Measurements from ENCODE around the gene ATP5ME.
"Not testable (repeated sequence)": the region's sequence is repeated elsewhere in the genome, so short reads cannot be mapped to it uniquely, and the experiment has no call there.

ATP5ME gene

DNA sequence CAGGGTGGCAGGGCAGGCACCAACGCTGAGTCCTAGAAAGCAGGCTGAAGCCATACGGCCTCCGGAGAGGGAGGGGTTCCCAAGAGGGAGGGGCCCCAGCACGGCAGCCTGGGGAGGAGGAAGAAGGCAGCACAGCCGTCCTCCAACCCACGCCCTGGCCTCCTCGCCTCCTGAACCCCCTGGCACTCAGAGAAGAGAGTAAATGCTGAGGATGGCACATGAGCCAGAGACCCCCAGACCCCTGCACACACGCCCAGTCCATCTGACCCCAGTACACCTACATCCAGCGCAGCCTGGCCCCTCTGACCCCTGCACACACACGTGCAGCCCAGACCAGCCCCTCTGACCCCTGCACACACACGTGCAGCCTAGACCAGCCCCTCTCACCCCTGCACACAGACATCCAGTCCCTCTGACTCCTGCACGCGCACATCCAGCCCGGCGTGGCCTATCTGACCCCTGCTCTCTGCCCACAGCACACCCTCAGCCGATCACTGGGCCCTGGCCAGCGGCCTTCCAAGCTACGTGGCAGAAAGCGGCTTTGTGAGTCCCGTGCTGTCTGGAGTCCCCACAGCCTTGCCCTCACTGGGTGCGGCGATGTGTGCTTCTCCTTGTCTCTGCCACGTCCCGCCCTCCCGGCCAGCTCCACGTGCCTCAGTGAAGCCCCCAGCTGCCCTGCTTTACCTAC, 18.5 kb downstream of the ATP5ME start:
- DNase-seq (ENCODE audit: low spot score), result no peak

DNA sequence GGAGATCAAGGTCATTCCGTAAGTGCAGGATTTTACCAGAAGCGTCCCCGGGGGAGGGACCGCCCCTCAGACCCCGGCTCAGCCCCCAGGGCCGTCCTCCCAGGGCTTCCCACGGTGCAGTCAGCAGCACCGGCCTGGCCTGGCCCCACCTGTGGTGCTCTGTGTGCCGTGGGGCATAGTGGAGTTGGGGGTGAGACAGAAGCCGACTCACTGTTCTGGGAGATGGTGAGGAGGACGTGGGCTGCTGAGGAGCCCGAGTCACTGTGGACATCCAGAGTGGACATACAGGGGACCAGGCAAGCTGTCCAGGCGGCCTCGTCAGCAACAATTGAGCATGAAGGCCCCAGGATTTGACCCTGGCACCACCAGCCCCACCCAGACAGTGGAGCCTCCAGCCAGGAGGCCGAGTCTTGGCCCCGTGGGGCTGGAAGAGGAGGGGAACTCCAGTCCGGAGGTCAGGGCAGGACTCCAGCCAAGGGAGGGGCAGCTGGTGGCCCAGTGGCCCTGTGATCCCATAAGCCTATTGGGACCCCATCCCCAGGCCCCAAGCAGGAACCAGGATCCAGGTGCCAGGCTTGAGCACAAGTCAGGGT, 19.1 kb downstream of the ATP5ME start:
- DNase-seq (ENCODE audit: low spot score), result no peak

DNA sequence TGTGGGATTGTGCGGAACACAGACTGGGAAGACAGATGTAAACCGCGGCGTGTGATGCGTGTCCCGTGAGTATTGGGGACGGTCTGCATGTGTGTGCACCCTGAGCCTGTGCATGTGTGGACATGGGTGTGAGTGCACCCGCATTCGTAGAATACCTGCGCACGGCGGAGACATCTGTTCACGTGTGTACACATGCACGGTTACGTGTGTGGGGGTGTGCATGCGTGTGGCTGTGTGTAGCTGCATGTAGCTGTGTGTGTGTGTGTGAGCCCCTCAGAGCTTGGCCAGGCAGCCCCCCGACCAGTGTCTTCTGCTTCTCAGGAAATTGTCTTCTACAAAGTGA, 19.6 kb downstream of the ATP5ME start:
- no peak for DNase-seq (ENCODE audit: low spot score)

DNA sequence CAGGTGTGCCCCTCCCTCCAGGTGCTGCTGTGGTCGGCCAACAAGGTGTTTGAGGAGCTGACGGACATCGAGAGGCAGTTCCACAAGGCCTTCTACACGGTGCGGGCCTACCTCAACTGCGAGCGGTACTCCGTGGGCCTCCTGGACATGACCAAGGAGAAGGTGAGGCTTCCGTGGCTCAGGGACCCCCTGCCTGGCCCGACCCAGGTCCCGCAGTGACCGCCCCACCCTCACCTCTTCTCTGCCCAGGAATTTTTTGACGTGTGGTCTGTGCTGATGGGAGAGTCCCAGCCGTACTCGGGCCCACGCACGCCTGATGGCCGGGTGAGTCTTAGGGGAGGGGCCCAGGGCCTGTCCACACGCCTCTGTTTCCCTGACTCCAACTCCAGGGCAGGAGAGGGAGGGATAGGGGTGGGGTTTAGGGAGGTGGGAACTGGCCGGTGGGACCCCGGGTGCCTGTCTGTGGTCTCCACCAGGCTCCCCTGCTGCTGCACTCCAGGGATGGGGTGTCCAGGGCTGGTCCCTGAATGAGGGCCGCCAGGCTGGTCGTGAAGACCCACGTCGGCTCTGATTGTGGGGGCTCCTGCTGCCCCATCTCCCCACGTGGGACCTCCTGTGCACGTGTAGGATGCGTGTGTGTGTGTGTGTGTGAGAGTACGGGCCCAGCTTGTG, 20.1 kb downstream of the ATP5ME start:
- DNase-seq (ENCODE audit: low spot score), result no peak

DNA sequence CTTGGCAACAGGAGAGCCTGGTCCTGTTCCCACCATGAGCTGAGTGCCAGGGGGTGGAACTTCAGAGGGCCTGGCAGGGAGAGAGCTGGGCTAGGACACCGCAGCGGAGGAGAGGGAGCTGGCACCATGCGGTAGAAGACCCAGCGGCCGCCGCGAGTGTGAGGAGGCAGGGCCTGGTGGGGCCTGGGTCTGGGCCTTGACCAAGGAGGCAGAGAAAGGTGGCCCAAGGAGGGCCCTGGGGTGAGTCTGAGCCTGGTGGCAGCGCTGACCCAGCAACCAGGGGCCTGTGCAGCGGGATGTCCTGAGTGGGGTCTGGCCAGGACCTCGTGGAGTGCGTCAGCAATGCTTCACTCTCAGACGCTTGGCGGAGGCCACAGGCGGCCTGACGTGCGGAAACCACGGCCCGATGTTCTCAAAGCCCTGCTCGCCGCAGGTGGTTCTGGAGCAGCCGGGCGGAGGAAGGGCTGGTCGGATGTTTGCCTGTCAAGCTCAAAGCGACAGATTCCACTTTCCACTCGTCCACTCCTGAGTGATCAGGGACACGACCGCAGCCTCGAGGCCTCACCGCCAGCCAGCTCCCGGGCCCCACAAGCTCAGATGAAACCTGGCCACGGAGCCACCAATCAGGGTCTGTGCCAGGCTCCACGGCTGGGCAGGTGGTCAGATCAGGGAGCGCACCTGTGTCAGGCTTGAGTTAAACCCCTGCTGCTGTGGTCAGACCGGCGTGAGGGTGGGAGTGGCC, 20.8 kb downstream of the ATP5ME start:
- DNase-seq (ENCODE audit: low spot score), result no peak

DNA sequence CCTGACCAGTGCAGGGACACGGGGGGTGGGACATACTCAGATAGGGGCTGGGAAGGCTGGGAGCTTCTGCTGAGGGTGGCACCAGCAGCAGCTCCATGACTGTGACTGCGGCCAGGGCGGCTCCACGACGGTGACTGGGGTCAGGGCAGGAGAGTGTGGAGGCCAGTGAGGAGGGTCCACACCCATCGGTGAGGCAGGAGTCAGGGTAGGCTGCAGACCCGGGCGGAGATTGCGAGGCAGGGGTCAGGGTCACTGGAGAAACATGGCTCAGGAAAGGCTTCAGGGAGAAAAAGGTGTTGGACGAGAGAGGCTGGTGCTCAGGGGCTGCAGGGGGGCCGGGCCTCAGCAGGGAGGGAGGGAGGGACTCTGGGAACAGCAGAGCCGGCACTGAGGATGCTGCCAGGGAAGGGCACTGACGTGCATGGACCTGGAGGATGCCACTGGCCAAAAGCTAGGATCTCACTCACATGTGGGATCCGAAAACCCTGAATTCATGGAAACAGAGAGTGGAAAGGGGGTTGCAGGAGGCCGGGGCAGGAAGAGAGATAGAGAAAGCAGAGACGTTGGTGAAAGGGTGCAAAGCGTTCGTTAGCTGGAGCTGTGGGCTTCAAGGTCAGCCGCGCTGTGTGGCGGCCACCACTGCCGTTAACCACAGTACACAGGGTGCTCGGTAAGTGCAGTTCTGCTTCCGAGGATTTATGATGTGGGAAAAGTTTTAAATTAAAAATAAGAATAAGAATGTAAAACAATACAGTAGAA, 22.0 kb downstream of the ATP5ME start:
- DNase-seq (ENCODE audit: low spot score), result no peak

DNA sequence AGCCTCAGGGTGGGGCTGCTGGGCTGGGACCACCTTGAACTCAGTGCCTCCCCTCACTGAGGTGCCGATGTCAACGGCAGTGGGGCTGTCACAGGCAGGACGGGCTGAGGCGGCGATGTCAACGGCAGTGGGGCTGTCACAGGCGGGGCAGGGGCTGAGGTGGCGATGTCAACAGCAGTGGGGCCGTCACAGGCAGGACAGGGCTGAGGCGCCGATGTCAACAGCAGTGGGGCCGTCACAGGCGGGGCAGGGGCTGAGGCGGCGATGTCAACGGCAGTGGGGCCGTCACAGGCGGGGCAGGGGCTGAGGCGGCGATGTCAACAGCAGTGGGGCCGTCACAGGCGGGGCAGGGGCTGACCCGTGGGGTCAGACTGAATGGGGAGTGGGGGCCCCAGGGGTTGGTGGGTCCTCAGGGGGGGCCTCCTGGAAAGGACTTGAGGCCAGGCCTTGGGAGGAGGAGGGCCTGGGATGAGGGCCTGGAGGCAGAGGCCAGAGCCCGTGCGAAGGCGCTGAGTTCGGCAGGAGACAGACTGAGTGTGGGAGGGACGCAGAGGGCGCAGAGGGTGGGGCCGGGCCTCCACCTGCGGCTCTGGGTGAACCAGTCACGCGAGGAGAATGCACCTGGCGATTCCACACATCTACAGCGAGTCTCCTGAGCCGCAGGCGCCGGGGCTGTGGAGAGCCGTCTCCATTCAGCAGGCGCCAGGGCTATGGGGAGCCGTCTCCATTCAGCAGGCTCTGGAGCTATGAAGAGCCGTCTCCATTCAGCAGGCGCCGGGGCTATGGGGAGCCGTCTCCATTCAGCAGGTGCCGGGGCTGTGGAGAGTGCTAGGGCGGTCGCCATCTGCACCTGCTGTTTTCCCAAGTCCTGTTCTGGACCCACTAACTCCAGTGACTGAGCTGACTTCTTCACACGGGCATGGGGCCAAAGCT, 22.9 kb downstream of the ATP5ME start:
- no peak for DNase-seq (ENCODE audit: low spot score)

DNA sequence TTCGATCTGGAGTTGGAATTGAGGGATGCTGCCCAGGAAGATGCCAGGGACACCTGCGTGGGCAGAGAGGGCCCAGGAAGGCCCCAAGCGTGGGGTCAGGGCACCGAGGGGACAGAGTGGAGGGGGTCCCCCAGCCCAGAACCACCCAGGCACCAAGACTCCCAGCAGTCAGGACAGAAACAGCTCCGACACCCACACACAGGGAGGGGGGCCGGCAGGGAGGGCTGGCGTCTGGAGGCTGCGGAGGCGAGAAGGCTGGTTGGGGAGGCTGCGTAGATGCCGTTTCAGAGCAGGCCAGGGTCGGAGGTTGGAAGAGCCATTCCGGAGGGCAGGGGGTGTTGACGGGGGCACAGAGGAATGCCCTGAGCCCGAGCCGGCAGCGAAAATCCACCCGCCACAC, 23.6 kb downstream of the ATP5ME start:
- no peak for DNase-seq (ENCODE audit: low spot score)

DNA sequence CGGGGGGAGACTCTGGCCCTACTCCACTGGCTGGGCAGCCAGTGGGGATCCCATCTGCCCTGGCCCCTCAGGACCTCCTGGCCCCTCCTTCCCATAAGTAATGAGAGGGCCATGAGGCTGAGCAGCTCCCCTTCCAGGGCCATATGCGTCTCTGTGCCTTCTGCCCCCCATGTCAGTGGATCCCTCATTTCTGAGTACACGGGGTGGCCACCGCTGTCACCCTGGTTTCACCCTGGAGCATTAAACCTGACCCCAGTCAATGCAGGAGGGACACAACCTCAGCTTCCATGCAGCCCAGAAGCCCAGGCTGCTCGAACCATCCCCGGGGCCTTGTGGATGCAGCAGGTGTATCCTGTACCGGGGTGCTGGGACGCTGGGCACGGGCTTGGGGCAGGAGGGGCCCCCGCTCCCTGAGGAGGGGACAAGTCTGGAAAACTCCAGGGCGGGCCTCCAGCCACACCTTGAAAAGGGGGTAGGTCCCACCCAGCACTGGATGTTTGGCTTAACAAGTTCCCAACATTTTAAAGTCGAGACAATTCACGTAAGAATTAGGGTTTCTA, 24.2 kb downstream of the ATP5ME start:
- DNase-seq (ENCODE audit: low spot score), result no peak

DNA sequence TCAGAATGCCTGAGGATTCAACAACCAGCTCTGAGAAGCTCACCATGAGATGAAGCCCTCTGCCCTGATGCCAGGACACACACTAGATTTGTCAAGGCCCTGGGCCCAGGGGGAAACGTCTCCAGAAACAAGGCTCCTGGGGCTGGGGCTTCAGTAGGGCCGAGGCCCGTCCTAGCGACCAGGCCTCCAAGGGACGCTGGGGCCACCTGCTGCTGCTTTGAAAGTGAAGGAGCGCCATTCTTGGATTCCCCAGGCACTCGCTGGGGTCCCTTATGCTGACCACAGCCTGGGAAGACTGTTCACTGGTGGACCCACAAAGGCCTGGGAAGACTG, 24.8 kb downstream of the ATP5ME start:
- DNase-seq (ENCODE audit: low spot score), result no peak

DNA sequence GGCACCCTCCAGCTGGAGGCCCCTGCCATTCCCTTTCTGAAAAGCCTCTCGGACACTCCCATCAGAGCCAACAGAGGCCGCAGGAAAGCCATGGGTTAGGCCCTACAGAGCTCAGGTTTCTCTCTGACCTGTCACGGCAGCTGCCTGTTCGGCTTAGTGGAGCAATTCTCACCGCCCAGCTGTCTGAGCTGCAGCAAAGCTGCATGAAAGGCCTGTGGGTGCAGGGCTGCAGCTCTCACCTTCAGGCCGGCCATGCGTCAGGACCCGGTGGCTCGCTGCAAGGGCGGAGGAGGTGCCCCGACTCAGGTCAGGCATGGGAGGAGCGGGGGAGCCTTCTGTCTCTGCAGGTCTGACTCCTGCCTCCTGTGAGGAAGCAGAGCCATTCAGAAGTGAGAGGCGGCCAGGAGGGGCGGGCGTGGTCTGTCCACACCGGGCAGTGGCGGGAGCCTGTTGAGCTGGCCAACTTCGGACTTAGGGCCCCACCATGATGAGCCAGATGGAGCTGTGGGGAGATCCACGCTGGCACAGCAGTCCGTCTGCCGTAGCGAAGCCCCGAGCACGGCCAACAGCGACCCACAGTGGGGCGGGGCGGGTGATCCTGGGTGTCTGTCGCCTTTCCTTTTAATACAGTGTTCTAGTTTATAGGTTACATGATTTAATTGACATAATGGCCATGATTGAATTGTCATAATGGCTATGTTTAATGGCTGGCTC, 25.3 kb downstream of the ATP5ME start:
- peak; percentile 71 for DNase-seq (ENCODE audit: low spot score)

DNA sequence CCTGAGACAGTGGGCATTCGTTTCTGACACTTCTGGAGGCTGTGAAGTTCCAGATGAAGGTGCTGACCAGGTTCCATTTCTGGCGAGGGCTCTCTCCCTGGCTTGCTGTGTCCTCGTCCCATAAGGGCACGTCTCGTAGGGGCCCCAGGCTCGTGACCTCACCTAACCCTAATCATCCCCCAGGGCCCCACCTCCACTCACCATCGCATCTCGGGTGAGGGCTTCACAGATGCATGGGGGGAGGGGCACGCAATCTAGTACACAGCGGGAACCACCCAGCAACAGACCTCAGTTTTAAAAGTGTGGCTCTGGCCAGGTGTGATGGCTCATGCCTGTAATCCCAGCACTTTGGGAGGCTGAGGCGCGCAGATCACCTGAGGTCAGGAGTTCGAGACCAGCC, 26.6 kb downstream of the ATP5ME start:
- DNase-seq (ENCODE audit: low spot score), result no peak

DNA sequence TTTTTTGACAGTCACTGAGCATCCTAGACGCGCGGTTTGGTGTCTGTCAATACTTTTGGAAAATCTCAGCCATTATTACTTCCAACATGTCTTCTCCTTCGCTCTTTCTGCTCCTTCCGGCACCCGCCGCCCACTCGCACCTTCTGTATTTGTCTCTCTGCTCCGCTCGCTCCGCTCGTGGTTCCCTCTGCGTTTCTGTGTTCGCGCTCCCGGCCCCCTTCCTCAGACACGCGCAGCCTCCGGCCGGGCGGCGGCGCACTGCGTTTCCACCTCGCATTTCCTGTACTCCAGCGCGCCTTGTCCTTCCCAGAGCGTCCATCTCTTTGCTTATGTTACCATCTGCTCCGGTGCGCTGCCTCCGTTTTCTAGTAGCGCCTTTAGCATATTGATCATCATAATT, 27.6 kb downstream of the ATP5ME start:
- no peak for DNase-seq (ENCODE audit: low spot score)

DNA sequence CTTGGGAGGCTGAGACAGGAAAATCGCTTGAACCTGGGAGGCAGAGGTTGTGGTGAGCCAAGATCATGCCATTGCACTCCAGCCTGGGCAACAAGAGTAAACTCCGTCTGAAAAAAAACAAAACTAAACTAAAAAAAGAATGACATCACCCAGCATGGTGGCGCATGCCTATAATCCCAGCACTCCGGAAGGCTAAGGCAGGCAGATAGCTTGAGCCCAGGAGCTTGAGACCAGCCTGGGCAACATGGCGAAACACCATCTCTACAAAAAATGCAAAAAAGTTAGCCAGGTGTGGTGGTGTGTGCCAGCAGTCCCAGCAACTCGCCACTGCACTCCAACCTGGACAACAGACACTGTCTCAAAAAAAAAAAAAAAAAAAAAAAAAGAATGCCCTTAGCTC, 31.7 kb downstream of the ATP5ME start:
- DNase-seq (ENCODE audit: low spot score), result not testable (repeated sequence)

DNA sequence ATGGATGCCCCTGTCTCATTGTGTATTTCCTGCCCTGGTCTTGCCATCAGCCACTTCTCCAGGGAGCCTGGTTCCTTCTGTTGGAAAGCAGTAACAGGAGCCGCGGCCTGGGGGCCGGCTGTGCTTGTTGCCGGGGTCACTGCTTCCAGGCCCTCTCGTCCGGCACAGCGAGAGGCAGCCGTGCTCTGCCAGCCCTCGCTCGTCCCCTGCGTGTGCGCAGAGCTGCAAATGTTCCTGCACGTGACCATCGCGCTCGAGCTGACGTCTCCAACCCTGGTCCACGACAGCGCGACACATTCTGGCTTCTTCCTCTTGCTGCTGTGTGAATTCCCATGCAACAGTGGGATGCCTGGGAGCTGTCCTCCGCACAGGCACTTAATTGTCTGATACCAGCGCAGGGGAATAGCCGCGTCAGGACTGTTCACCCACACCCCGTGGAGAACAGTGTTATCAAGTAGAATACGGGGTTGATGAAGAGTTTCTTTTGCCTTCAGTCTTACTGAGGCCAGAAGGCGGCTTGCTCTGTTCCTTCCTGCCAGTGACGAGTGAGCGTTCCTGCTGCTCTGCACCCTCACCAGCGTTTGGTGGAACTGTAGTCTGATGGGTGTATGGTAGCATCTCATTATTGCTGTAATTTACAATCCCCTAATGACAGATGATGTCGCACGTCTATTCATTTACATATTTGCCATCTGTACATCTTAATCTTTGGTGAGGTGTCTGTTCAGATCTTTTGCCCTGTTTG, 36.4 kb downstream of the ATP5ME start:
- no peak for DNase-seq (ENCODE audit: low spot score)

DNA sequence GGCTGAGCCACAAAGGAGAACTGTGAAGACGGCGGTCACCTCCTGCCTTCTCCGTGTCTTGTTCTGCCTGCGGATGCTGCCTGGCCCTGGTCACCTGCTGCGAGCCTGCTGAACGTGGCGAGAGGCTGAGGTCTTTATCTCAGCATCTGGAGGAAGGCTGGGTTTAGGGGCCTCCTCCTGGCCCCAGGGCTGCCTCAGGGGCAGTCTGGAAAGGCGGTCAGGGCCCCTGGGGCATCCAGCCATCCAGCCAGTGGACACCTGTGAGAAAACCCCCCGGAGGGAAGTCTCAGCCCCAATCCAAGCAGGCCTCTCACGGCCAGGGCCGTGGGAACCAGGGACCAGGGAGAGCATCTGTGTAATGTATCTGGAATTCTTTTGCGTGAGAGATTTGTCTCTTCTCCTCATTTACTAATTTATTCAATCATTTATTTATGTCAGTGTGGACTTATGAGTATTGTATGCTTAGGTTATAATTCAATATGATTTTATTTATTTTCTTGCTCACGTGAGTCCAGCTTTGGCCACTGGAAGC, 37.4 kb downstream of the ATP5ME start:
- no peak for DNase-seq (ENCODE audit: low spot score)

DNA sequence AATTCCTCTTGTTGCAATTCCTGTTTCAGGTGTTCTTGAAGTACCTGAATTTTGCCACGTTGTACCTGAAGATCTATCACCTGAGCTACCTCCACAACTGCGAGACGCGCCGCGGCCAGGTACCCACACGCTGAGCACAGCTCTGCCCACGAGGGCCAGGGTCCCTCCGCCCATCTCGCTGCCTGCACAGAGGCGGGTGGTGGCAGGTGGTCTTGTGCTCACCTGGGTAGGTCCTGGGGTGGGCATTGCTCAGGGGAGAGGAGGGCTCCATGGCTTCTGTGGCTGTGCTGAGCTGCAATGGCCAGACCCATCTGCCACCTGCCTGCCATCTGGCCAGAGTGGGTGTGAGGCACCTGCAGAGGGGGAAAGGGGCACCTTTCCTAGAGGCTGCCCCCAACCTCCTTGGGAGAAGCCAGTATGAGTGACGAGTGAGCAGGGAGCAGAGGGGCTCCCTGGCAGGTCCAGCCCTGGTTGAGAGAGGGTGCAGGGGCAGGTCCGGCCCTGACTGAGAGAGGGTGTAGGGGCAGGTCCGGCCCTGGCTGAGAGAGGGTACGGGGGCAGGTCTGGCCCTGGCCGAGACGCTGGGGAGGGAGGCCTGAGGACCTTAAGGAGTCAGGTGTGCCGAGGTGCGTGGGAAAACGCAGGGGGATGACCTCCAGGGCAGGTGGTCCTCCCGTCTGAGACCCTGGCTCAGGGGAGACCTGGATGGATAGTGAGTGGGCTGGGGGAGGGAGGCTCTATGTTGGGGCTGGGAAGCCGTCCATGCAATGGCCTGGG, 38.0 kb downstream of the ATP5ME start:
- DNase-seq (ENCODE audit: low spot score), result no peak

DNA sequence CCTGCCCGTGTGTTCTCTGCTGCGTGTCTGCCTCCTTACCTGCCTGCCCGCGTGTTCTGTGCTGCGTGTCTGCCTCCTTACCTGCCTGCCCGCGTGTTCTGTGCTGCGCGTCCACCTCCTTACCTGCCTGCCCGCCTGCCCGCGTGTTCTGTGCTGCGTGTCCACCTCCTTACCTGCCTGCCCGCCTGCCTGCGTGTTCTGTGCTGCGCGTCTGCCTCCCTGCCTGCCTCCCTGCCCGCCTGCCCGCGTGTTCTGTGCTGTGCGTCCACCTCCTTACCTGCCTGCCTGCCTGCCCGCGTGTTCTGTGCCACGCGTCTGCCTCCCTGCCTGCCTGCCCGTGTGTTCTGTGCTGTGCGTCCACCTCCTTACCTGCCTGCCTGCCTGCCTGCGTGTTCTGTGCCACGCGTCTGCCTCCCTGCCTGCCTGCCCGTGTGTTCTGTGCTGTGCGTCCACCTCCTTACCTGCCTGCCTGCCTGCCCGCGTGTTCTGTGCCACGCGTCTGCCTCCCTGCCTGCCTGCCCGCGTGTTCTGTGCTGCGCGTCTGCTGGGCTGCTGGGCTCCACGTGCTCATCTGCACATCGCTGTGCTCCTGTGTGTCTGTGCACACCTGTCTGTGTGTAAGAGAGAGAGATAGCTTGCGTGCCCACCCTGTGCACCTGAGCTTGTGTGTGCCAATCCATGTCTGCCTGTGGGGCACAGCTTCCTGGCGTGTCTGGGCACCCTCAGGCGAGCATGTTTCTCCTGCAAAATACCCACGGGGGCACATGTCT, 38.8 kb downstream of the ATP5ME start:
- DNase-seq (ENCODE audit: low spot score), result not testable (repeated sequence)

All from ecto neural progenitor cell (in vitro differentiated cells).